K562 (cell line): ENCODE measurements around the gene GALNS. TPM values are rescaled to one million over a fixed set of nuclear protein-coding genes. Genes with fewer than 3 reads are reported as not detected.

Experiments used
- ATAC-seq: fragments of 200-7000 bp; cut with Tn5 transposase; 3 replicates; pipeline ENCODE4 v1.9.1; 2020; ENCODE audit warnings: moderate library complexity
- BruUV-seq: library from RNA; stranded (reverse); fragments of 400-500 nt; replicated peaks from 2 replicates; lab custom pipeline; 2021; lab: Mats Ljungman, UMichigan
- CTCF ChIA-PET: fragments of 300-600 bp; formaldehyde crosslinking; extraction: SDS; loops from one replicate; lab custom pipeline; 2021; ENCODE audit warnings: low intra/inter-chr PET ratio; lab: Yijun Ruan, JAX
- POLR2A ChIA-PET: fragments of 300-600, 350-650 bp; sonication (Branson Sonifier 250); formaldehyde crosslinking; extraction: SDS; loops from one replicate; lab custom pipeline; 2021; ENCODE audit warnings: antibody characterized with exemption, inconsistent platforms; lab: Yijun Ruan, JAX
- DNase-seq, 4 experiments: peaks; one replicate each; pipeline versions ENCODE4 v3.0.0 to v3.0.0-alpha.2; 2011 to 2018; ENCODE audit warnings: low spot score in 3 of 4, mixed read lengths in 3 of 4; ENCODE audit errors: extremely low read depth in 1 of 4
- FAIRE-seq: peaks from 2 replicates; lab custom pipeline; 2011; peaks lifted over from hg19 to GRCh38; lab: Jason Lieb, UNC
- H2AFZ ChIP-seq: 2 replicates; pipeline ENCODE4 v1.6.0; 2011; ENCODE audit warnings: low read depth, low read length, control low read depth, inconsistent platforms
- H3K27ac ChIP-seq: fragments of 200-600 bp; 3 replicates; pipeline ENCODE4 v1.8.0; 2011; ENCODE audit warnings: low read depth, mild to moderate bottlenecking, control low read depth, inconsistent platforms, low read length, moderate library complexity, mixed read lengths; ENCODE audit errors: extremely low read depth
- H3K27me3 ChIP-seq, 2 experiments: fragments of 300-600 bp in 1 of 2; 2 replicates in 1 of 2; 3 replicates in 1 of 2; pipeline versions ENCODE4 v1.6.0 to v1.8.0; 2011; ENCODE audit warnings: inconsistent platforms in 2 of 2, low read length in 2 of 2, mild to moderate bottlenecking in 1 of 2, mixed read lengths in 1 of 2, moderate library complexity in 1 of 2; ENCODE audit not compliant: control insufficient read depth in 2 of 2, insufficient read depth in 2 of 2
- H3K36me3 ChIP-seq: fragments of 300-600 bp; 3 replicates; pipeline ENCODE4 v1.8.0; 2011; ENCODE audit warnings: mild to moderate bottlenecking, low read length, inconsistent platforms; ENCODE audit not compliant: control insufficient read depth, insufficient read depth
- H3K4me1 ChIP-seq, 2 experiments: fragments of 200-600 bp in 1 of 2; replicated peaks in 1 of 2; 2 replicates in 1 of 2; 3 replicates in 1 of 2; pipeline versions ENCODE4 v1.5.1 to v1.8.0; 2011; ENCODE audit warnings: inconsistent platforms in 2 of 2, low read length in 2 of 2, mild to moderate bottlenecking in 1 of 2, mixed read lengths in 1 of 2, moderate library complexity in 1 of 2; ENCODE audit not compliant: control insufficient read depth in 2 of 2, insufficient read depth in 2 of 2
- H3K4me2 ChIP-seq: 2 replicates; pipeline ENCODE4 v1.6.1; 2011; ENCODE audit warnings: low read length, control low read depth, inconsistent platforms, mixed read lengths; ENCODE audit not compliant: insufficient read depth
- H3K4me3 ChIP-seq: fragments of 200-600 bp; sonication (generic), shearing (Covaris generic); 2 replicates; pipeline ENCODE4 v1.5.1; 2016; ENCODE audit warnings: control low read depth, inconsistent platforms
- H3K79me2 ChIP-seq: fragments of 200-600 bp; 3 replicates; pipeline ENCODE4 v1.8.0; 2011; ENCODE audit warnings: low read length, inconsistent platforms; ENCODE audit not compliant: control insufficient read depth, insufficient read depth
- H3K9ac ChIP-seq, 2 experiments: 2 replicates each; pipeline versions ENCODE4 v1.6.0 to v1.6.1; 2011; ENCODE audit warnings: low read depth in 2 of 2, low read length in 2 of 2, control low read depth in 1 of 2, inconsistent platforms in 1 of 2, mild to moderate bottlenecking in 1 of 2, mixed read lengths in 1 of 2; ENCODE audit not compliant: insufficient read depth in 1 of 2
- H3K9me1 ChIP-seq: one replicate; pipeline ENCODE4 v1.6.0; 2011; ENCODE audit warnings: inconsistent platforms, mild to moderate bottlenecking, low read length, moderate library complexity; ENCODE audit not compliant: control insufficient read depth, insufficient read depth
- H3K9me3 ChIP-seq: replicated peaks from 2 replicates; pipeline ENCODE4 v1.5.1; 2011; ENCODE audit warnings: low read depth, low read length, inconsistent platforms; ENCODE audit not compliant: control insufficient read depth, insufficient read depth
- H4K20me1 ChIP-seq: replicated peaks from 2 replicates; pipeline ENCODE4 v1.6.1; 2011; ENCODE audit warnings: low read length, inconsistent platforms, mixed read lengths; ENCODE audit not compliant: control insufficient read depth, insufficient read depth
- CBX8 ChIP-seq: fragments of 200-600 bp; sonication (generic); IDR thresholded peaks from 2 replicates; pipeline ENCODE4 v1.6.1; 2012; ENCODE audit warnings: borderline replicate concordance, mixed run types, low read depth, mild to moderate bottlenecking, moderate library complexity, mixed read lengths, low read length, control low read depth, inconsistent platforms; ENCODE audit not compliant: poor library complexity, severe bottlenecking; ENCODE audit errors: extremely low read depth
- CCNT2 ChIP-seq: IDR thresholded peaks from 2 replicates; pipeline ENCODE4 v1.6.1; 2011; ENCODE audit warnings: borderline replicate concordance, low read depth, mild to moderate bottlenecking, moderate library complexity, mixed read lengths, low read length; ENCODE audit not compliant: insufficient read length; ENCODE audit errors: extremely low read depth
- CTCFL ChIP-seq: IDR thresholded peaks from 2 replicates; pipeline ENCODE4 v1.6.1; 2011; ENCODE audit warnings: borderline replicate concordance, low read depth, mild to moderate bottlenecking, moderate library complexity, low read length; ENCODE audit not compliant: insufficient read depth, poor library complexity, severe bottlenecking
- FIP1L1 ChIP-seq: fragments of 200-400 bp; formaldehyde crosslinking; IDR thresholded peaks from 2 replicates; pipeline ENCODE4 v1.6.1; 2018; ENCODE audit warnings: mild to moderate bottlenecking, low read depth, low read length; ENCODE audit not compliant: poor library complexity, severe bottlenecking
- HNRNPL ChIP-seq: fragments of 200-400 bp; formaldehyde crosslinking; IDR thresholded peaks from 2 replicates; pipeline ENCODE4 v1.6.1; 2017; ENCODE audit warnings: low read depth, mild to moderate bottlenecking, low read length
- IFI16 ChIP-seq: fragments of 250-450 bp; sonication (Bioruptor Pico); IDR thresholded peaks from 2 replicates; pipeline ENCODE4 v2.1.2; 2022; ENCODE audit warnings: mild to moderate bottlenecking, inconsistent platforms
- JUNB ChIP-seq: fragments of 450-650 bp; formaldehyde crosslinking; conservative IDR thresholded peaks from 2 replicates; pipeline ENCODE4 v1.4.0; 2020; ENCODE audit warnings: mild to moderate bottlenecking
- NR2F6 ChIP-seq: fragments of 450-650 bp; formaldehyde crosslinking; IDR thresholded peaks from 2 replicates; pipeline ENCODE4 v1.4.0; 2020; ENCODE audit warnings: mild to moderate bottlenecking
- NR3C1 ChIP-seq: sonication (generic); formaldehyde crosslinking; IDR thresholded peaks from 2 replicates; pipeline ENCODE4 v1.8.1; 2022; ENCODE audit warnings: missing genetic modification reagents
- NUFIP1 ChIP-seq: fragments of 450-650 bp; IDR thresholded peaks from 2 replicates; pipeline ENCODE4 v1.6.1; 2018; ENCODE audit not compliant: partially characterized antibody
- RBFOX2 ChIP-seq: fragments of 200-400 bp; formaldehyde crosslinking; IDR thresholded peaks from 2 replicates; pipeline ENCODE4 v1.6.1; 2017; ENCODE audit warnings: low read depth, mild to moderate bottlenecking, low read length, moderate library complexity
- RBM39 ChIP-seq: fragments of 200-400 bp; formaldehyde crosslinking; optimal IDR thresholded peaks from 2 replicates; pipeline ENCODE3; 2018; ENCODE audit warnings: low read depth, low read length
- SIN3A ChIP-seq, 2 experiments: fragments of 150-350 bp in 1 of 2; IDR thresholded peaks; 2 replicates each; pipeline ENCODE4 v1.6.1; 2011 to 2016; ENCODE audit warnings: borderline replicate concordance in 2 of 2, low read depth in 2 of 2, low read length in 2 of 2, mild to moderate bottlenecking in 2 of 2, moderate library complexity in 2 of 2; ENCODE audit not compliant: control insufficient read depth in 1 of 2
- SMC3 ChIP-seq: conservative IDR thresholded peaks from 2 replicates; pipeline ENCODE4 v1.6.1; 2011; ENCODE audit warnings: low read depth, low read length, improper control_type of control experiment; ENCODE audit not compliant: insufficient read depth
- TFE3 ChIP-seq: fragments of 450-650 bp; formaldehyde crosslinking; IDR thresholded peaks from 2 replicates; pipeline ENCODE4 v1.4.0; 2020; ENCODE audit warnings: mild to moderate bottlenecking, mixed read lengths
- ZNF146 ChIP-seq: IDR thresholded peaks from one replicate; pipeline ENCODE4 v1.6.1; 2018; ENCODE audit warnings: missing compliant biosample characterization; ENCODE audit not compliant: unreplicated experiment
- ZNF165 ChIP-seq: fragments of 250-450 bp; sonication (Bioruptor Pico); IDR thresholded peaks from 2 replicates; pipeline ENCODE4 v1.4.0; 2020; ENCODE audit warnings: borderline replicate concordance
- ZNF431 ChIP-seq: sonication (generic); formaldehyde crosslinking; IDR thresholded peaks from 2 replicates; pipeline ENCODE4 v1.8.0; 2022; ENCODE audit warnings: mild to moderate bottlenecking, missing genetic modification reagents
- WGBS: fragments of 100-300 bp; shearing (Covaris generic); methylation state at CpG from one replicate; pipeline ENCODE4 v1.1.6; 2016; ENCODE audit warnings: low coverage, mixed read lengths; ENCODE audit not compliant: insufficient coverage; ENCODE audit errors: missing lambda C conversion rate; 5-methylcytosine and 5-hydroxymethylcytosine counted together
- in situ Hi-C: fragments of 300-500 bp; cut with MboI; formaldehyde crosslinking; loops from 4 replicates; pipeline ENCODE4 v1.15.0; 2018; ENCODE audit warnings: inconsistent platforms, mixed read lengths
- intact Hi-C: fragments of 100-400 bp; cut with micrococcal nuclease; formaldehyde crosslinking; loops from 2 replicates; pipeline ENCODE4 v1.14.2; 2022
- polyA plus RNA-seq, 8 experiments: library from polyadenylated mRNA; depleted of rRNA in 4 of 8; stranded (reverse) in 5 of 8; unstranded in 3 of 8; fragments of >200 nt; fragmentation: Nextera tagmentation in 2 of 8; fragmentation: Illumina TruSeq in 1 of 8; extraction: Ambion mirVana in 2 of 8; extraction: Trizol in 1 of 8; gene quantifications; 2 replicates each; pipeline versions ENCODE4 v1.2.1 to v1.2.3, GENCODE V29; 2011 to 2014; ENCODE audit warnings: inconsistent platforms in 1 of 8, missing spikeins in 1 of 8
- total RNA-seq, 7 experiments: library from RNA; depleted of rRNA in 6 of 7; stranded (reverse); fragments of >200 nt in 6 of 7; fragmentation: Illumina TruSeq in 2 of 7; extraction: Trizol in 2 of 7; gene quantifications; 2 replicates each; pipeline versions ENCODE4 v1.2.1 to v1.2.3, GENCODE V29; 2011 to 2021; ENCODE audit warnings: low replicate concordance in 1 of 7

The GALNS gene
- total and polyA plus RNA-seq, 9 of the 15 experiments (the other 6 are each of a cell fraction or from before 2014, with no cell fraction given), result 0.38 to 13.2 (median 4.3) TPM

- Histone ChIP-seq H2AFZ (no peak overlapping the region), H4K20me1 (peaks cover 27% of the 10 kb centered on the region; the same call in 1 of the 2 replicates), H3K9me1 (peaks cover 5% of the 10 kb centered on the region), H3K27me3 (no peaks in the 10 kb centered on the region), H3K4me2 (peak overlapping the region; percentile 78), H3K9me3 (no peaks in the 10 kb centered on the region), H3K27ac (peak overlapping the region; percentile 93), H3K9ac (peak overlapping the region; percentile 90 to 99), H3K4me1 (peaks cover 45 to 78% of the 10 kb centered on the region in 2 experiments), H3K79me2 (peaks cover 72% of the 10 kb centered on the region), H3K4me3 (peak overlapping the region; percentile 70), H3K36me3 (peaks cover 31% of the 10 kb centered on the region)
- TSS peak; percentile 42 for BruUV-seq
- WGBS, result 2% methylated on average over 27 of the region's 27 CpGs
- in situ Hi-C loops, result no loop called here
- POLR2A ChIA-PET, result interaction anchor here (0.5 to 7.0 kb wide), 10 partner anchors 12 to 724 kb away, joined by 3 to 124 read pairs (median 4); partner anchors contain the start of gene APRT
- intact Hi-C loops, result loop anchor here (1.0 to 2.0 kb wide), 4 partner anchors 9 to 47 kb away; no protein-coding TSS in a partner anchor
- CTCF ChIA-PET, result interaction anchor here (0.5 to 3.3 kb wide), 4 partner anchors 27 to 46 kb away, joined by 4 to 51 read pairs (median 18); no protein-coding TSS in a partner anchor
- no peak for DNase-seq
- peak; percentile 4 for ATAC-seq
- FAIRE-seq, result peak; percentile 11
- TF ChIP-seq HNRNPL (no peak), NUFIP1 (no peak), IFI16 (no peak), CBX8 (no peak), JUNB (no peak), ZNF431 (CRISPR knock-in tag) (no peak), RBFOX2 (no peak), RBM39 (no peak), CCNT2 (no peak), CTCFL (no peak), SIN3A (IDR thresholded peaks at IDR 0.05; ENCODE audit: borderline replicate concordance in 2 of 2, control insufficient read depth in 1 of 2, low read depth in 2 of 2, low read length in 2 of 2) (no peak; a peak in 2 of 4 replicates), FIP1L1 (no peak), NR2F6 (CRISPR knock-in tag) (no peak), NR3C1 (CRISPR knock-in tag) (no peak), TFE3 (CRISPR knock-in tag) (no peak), ZNF146 (CRISPR knock-in tag) (no peak), ZNF165 (CRISPR knock-in tag) (no peak), SMC3 (no peak)
Observed at GRCh38 chr16:88783391-88784073, 73.2 kb downstream of the GALNS start.
